Stimulated activated CD8-positive, alpha-beta memory T cell treated with anti-CD3 and anti-CD28 coated beads, Interleukin-12 subunit alpha, Interleukin-12 subunit beta, amount 100 ng/mL, for 4 hours (primary cell): ENCODE results near the gene STOML2.

Experiments used
- DNase-seq: peaks from one replicate; pipeline ENCODE4 v3.0.0-alpha.2; 2020; ENCODE audit warnings: low read depth

STOML2 gene

GRCh38 chr9:35072461-35073278, 30.3 kb downstream of the STOML2 start, which contains the start of gene VCP:
Gene VCP, minus strand, starts transcription at chr9:35072625. Its CDS starts 272 bp downstream, at chr9:35072353.
- DNase-seq: peak; percentile 95

GRCh38 chr9:35071814-35072460, 31.0 kb downstream of the STOML2 start:
- peak; percentile 64 for DNase-seq

- no peak for DNase-seq
Observed at GRCh38 chr9:35070823-35071813, 31.8 kb downstream of the STOML2 start.

GRCh38 chr9:35069020-35069419, 33.9 kb downstream of the STOML2 start:
- no peak for DNase-seq

GRCh38 chr9:35067056-35067455, 35.9 kb downstream of the STOML2 start:
- no peak for DNase-seq

- no peak for DNase-seq
Observed at GRCh38 chr9:35060548-35061207, 42.3 kb downstream of the STOML2 start.

GRCh38 chr9:35059438-35059837, 43.5 kb downstream of the STOML2 start:
- DNase-seq: no peak

- DNase-seq: no peak
Observed at GRCh38 chr9:35057271-35057620, 45.7 kb downstream of the STOML2 start.

- DNase-seq: no peak
Observed at GRCh38 chr9:35056571-35057270, 46.2 kb downstream of the STOML2 start.

GRCh38 chr9:35054871-35055644, 47.9 kb downstream of the STOML2 start:
- DNase-seq: no peak

- no peak for DNase-seq
Observed at GRCh38 chr9:35054185-35054835, 48.6 kb downstream of the STOML2 start.

GRCh38 chr9:35051069-35051967, 51.6 kb downstream of the STOML2 start:
- no peak for DNase-seq
